DMS153 treated with DMSO at 0.1 percent for 48 hours (cell line): ENCODE measurements around the gene BCL11B.

ENCODE experiments used
- DNase-seq: peaks from one replicate; lab custom pipeline; 2025; ENCODE audit not compliant: unreplicated experiment; lab: John Stamatoyannopoulos, UW

Gene BCL11B

GRCh38 chr14:99271951-99272631, at the start of gene BCL11B:
TSS of gene BCL11B (minus strand) at chr14:99272197. CDS start at chr14:99271218, 979 bp downstream.
- peak; percentile 77 for DNase-seq

- DNase-seq, result no peak
Observed at GRCh38 chr14:99321236-99321925, 49.4 kb upstream of the BCL11B start.

GRCh38 chr14:99320621-99321235, 48.7 kb upstream of the BCL11B start:
- DNase-seq, result no peak

GRCh38 chr14:99320105-99320572, 48.1 kb upstream of the BCL11B start:
- no peak for DNase-seq

GRCh38 chr14:99318959-99319295, 46.9 kb upstream of the BCL11B start:
- DNase-seq, result no peak

GRCh38 chr14:99318091-99318958, 46.3 kb upstream of the BCL11B start:
- DNase-seq, result no peak

- DNase-seq, result no peak
Observed at GRCh38 chr14:99317231-99318090, 45.5 kb upstream of the BCL11B start.

- DNase-seq, result no peak
Observed at GRCh38 chr14:99316281-99317163, 44.5 kb upstream of the BCL11B start.

GRCh38 chr14:99315197-99315596, 43.2 kb upstream of the BCL11B start:
- DNase-seq, result no peak

GRCh38 chr14:99314623-99315022, 42.6 kb upstream of the BCL11B start:
- DNase-seq, result no peak

- DNase-seq, result no peak
Observed at GRCh38 chr14:99313234-99313633, 41.2 kb upstream of the BCL11B start.

GRCh38 chr14:99312106-99312505, 40.1 kb upstream of the BCL11B start:
- DNase-seq, result no peak

GRCh38 chr14:99309220-99309766, 37.3 kb upstream of the BCL11B start:
- DNase-seq, result no peak

- DNase-seq, result no peak
Observed at GRCh38 chr14:99304208-99304607, 32.2 kb upstream of the BCL11B start.

GRCh38 chr14:99300190-99300589, 28.2 kb upstream of the BCL11B start:
- no peak for DNase-seq

GRCh38 chr14:99296517-99296916, 24.5 kb upstream of the BCL11B start:
- DNase-seq, result no peak

GRCh38 chr14:99289394-99290189, 17.6 kb upstream of the BCL11B start:
- DNase-seq, result no peak

- no peak for DNase-seq
Observed at GRCh38 chr14:99288948-99289347, 17.0 kb upstream of the BCL11B start.
